Neuronal stem cell (in vitro differentiated cells): Measurements from ENCODE around the gene POLE2.
"Not testable (repeated sequence)": the region's sequence is repeated elsewhere in the genome, so short reads cannot be mapped to it uniquely, and the experiment has no call there.

Experiments
- DNase-seq: peaks from one replicate; pipeline ENCODE4 v3.0.0-alpha.2; 2013; ENCODE audit warnings: low spot score
- H2AFZ ChIP-seq: one replicate; pipeline ENCODE4 v1.6.1; 2013; ENCODE audit warnings: mild to moderate bottlenecking, low read length, inconsistent platforms
- H2AK5ac ChIP-seq: 2 replicates; pipeline ENCODE4 v1.6.1; 2013; ENCODE audit warnings: low read depth, mild to moderate bottlenecking, inconsistent platforms, low read length, moderate library complexity, mixed read lengths
- H2BK120ac ChIP-seq: 2 replicates; pipeline ENCODE4 v1.6.1; 2013; ENCODE audit warnings: low read depth, mild to moderate bottlenecking, inconsistent platforms, low read length, moderate library complexity, mixed read lengths
- H2BK12ac ChIP-seq: one replicate; pipeline ENCODE4 v1.6.1; 2013; ENCODE audit warnings: low read length, inconsistent platforms
- H2BK15ac ChIP-seq: 2 replicates; pipeline ENCODE4 v1.6.1; 2013; ENCODE audit warnings: mild to moderate bottlenecking, low read length, inconsistent platforms, mixed read lengths
- H2BK5ac ChIP-seq: one replicate; pipeline ENCODE4 v1.6.1; 2013; ENCODE audit warnings: inconsistent platforms, mild to moderate bottlenecking, low read length, moderate library complexity
- H3K14ac ChIP-seq: one replicate; pipeline ENCODE4 v1.6.1; 2013; ENCODE audit warnings: low read length, inconsistent platforms
- H3K18ac ChIP-seq: 2 replicates; pipeline ENCODE4 v1.6.1; 2013; ENCODE audit warnings: low read length, inconsistent platforms
- H3K23ac ChIP-seq: 2 replicates; pipeline ENCODE4 v1.6.1; 2013; ENCODE audit warnings: low read depth, mild to moderate bottlenecking, mixed read lengths, low read length, inconsistent platforms; ENCODE audit not compliant: poor library complexity
- H3K27ac ChIP-seq: replicated peaks from 3 replicates; pipeline ENCODE4 v1.5.1; 2013; ENCODE audit warnings: low read length, inconsistent platforms
- H3K27me3 ChIP-seq, 3 experiments: 2 replicates each; pipeline ENCODE4 v1.6.1; 2013; ENCODE audit warnings: low read length in 3 of 3, mild to moderate bottlenecking in 2 of 3, inconsistent platforms in 1 of 3, low read depth in 1 of 3, mixed read lengths in 1 of 3, moderate library complexity in 1 of 3; ENCODE audit not compliant: control insufficient read depth in 3 of 3, insufficient read depth in 3 of 3
- H3K36me3 ChIP-seq, 2 donors: replicated peaks in 1 of 2; 2 replicates each; pipeline ENCODE4 v1.6.1; 2013; ENCODE audit warnings: low read length in 2 of 2; ENCODE audit not compliant: control insufficient read depth in 2 of 2, insufficient read depth in 2 of 2
- H3K4ac ChIP-seq: 2 replicates; pipeline ENCODE4 v1.6.1; 2013; ENCODE audit warnings: inconsistent platforms, mild to moderate bottlenecking, low read length, moderate library complexity
- H3K4me1 ChIP-seq, 2 donors: 1 replicate in 1 of 2; 2 replicates in 1 of 2; pipeline ENCODE4 v1.6.1; 2013; ENCODE audit warnings: low read length in 2 of 2, low read depth in 1 of 2; ENCODE audit not compliant: control insufficient read depth in 2 of 2, insufficient read depth in 1 of 2
- H3K4me2 ChIP-seq: one replicate; pipeline ENCODE4 v1.6.1; 2013; ENCODE audit warnings: mild to moderate bottlenecking, low read length, inconsistent platforms; ENCODE audit not compliant: insufficient read depth, poor library complexity, severe bottlenecking
- H3K4me3 ChIP-seq, 2 donors: 2 replicates each; pipeline ENCODE4 v1.5.1; 2013; ENCODE audit warnings: low read length in 2 of 2, mild to moderate bottlenecking in 2 of 2, inconsistent platforms in 1 of 2, moderate library complexity in 1 of 2
- H3K79me1 ChIP-seq: one replicate; pipeline ENCODE4 v1.6.1; 2013; ENCODE audit warnings: low read depth, mild to moderate bottlenecking, inconsistent platforms, low read length, moderate library complexity
- H3K9ac ChIP-seq: one replicate; pipeline ENCODE4 v1.6.1; 2013; ENCODE audit warnings: mild to moderate bottlenecking, low read depth, low read length, inconsistent platforms; ENCODE audit not compliant: poor library complexity
- H3K9me3 ChIP-seq, 2 donors: replicated peaks in 1 of 2; 2 replicates each; pipeline versions ENCODE3 to v1.6.1; 2013; ENCODE audit warnings: low read length in 2 of 2, mild to moderate bottlenecking in 2 of 2, inconsistent platforms in 1 of 2, low read depth in 1 of 2, mixed read lengths in 1 of 2, moderate library complexity in 1 of 2; ENCODE audit not compliant: control insufficient read depth in 2 of 2, insufficient read depth in 1 of 2
- H4K8ac ChIP-seq: one replicate; pipeline ENCODE4 v1.6.1; 2013; ENCODE audit warnings: low read depth, mild to moderate bottlenecking, inconsistent platforms, low read length, moderate library complexity
- H4K91ac ChIP-seq: one replicate; pipeline ENCODE4 v1.6.1; 2013; ENCODE audit warnings: low read length, low read depth, mild to moderate bottlenecking, inconsistent platforms; ENCODE audit not compliant: poor library complexity
- WGBS, 2 donors: extraction: QIAGEN DNeasy Blood & Tissue Kit; methylation state at CpG; one replicate each; pipeline ENCODE4 v1.1.7; 2013; ENCODE audit warnings: missing lambda C conversion rate in 2 of 2, mixed read lengths in 1 of 2; ENCODE audit not compliant: insufficient read length in 2 of 2, insufficient replicate concordance in 1 of 2; ENCODE audit errors: extremely low coverage in 2 of 2; 5-methylcytosine and 5-hydroxymethylcytosine counted together

Gene POLE2

GRCh38 chr14:49704471-49704870 lies 16.5 kb upstream of the POLE2 start:
- no CpG with 5 or more reads among the region's 4 CpGs for WGBS, 2 donors
- H2AFZ ChIP-seq, H3K4ac ChIP-seq, H2BK120ac ChIP-seq, H4K8ac ChIP-seq, H2BK12ac ChIP-seq, H3K23ac ChIP-seq, H2AK5ac ChIP-seq, H3K18ac ChIP-seq, H3K9ac ChIP-seq, H3K4me3 ChIP-seq, H3K14ac ChIP-seq, H4K91ac ChIP-seq, DNase-seq, H3K9me3 ChIP-seq, H3K27me3 ChIP-seq, H3K79me1 ChIP-seq, H3K4me2 ChIP-seq, H3K27ac ChIP-seq, H3K36me3 ChIP-seq, H2BK15ac ChIP-seq, H3K4me1 ChIP-seq, H2BK5ac ChIP-seq: not testable (repeated sequence)

GRCh38 chr14:49703965-49704364 lies 16.0 kb upstream of the POLE2 start:
- Histone ChIP-seq H3K79me1 (no peaks in the 10 kb centered on the region), H3K4me2 (no peak overlapping the region), H3K9me3 (no peaks in the 10 kb centered on the region), H3K18ac (no peak overlapping the region), H2BK120ac (no peak overlapping the region), H3K27ac (no peak overlapping the region), H3K36me3 (no peaks in the 10 kb centered on the region), H2AK5ac (no peak overlapping the region), H2BK15ac (no peak overlapping the region), H3K9ac (no peak overlapping the region), H2BK12ac (no peak overlapping the region), H2AFZ (no peak overlapping the region), H3K27me3 (no peaks in the 10 kb centered on the region), H3K4me1 (no peaks in the 10 kb centered on the region), H3K23ac (no peak overlapping the region), H4K91ac (no peak overlapping the region), H3K14ac (no peak overlapping the region), H3K4ac (no peak overlapping the region), H3K4me3 (no peak overlapping the region), H2BK5ac (no peak overlapping the region), H4K8ac (no peak overlapping the region)
- no peak for DNase-seq
- no CpG with 5 or more reads among the region's 3 CpGs for WGBS, 2 donors

- Histone ChIP-seq H3K14ac (no peak overlapping the region), H2BK15ac (no peak overlapping the region), H3K9ac (no peak overlapping the region), H3K36me3 (no peaks in the 10 kb centered on the region), H4K91ac (no peak overlapping the region), H2BK12ac (no peak overlapping the region), H2BK120ac (no peak overlapping the region), H3K4ac (no peak overlapping the region), H3K18ac (no peak overlapping the region), H3K27me3 (no peaks in the 10 kb centered on the region), H3K4me3 (no peak overlapping the region), H3K4me1 (no peaks in the 10 kb centered on the region), H3K23ac (no peak overlapping the region), H3K27ac (no peak overlapping the region), H2AK5ac (no peak overlapping the region), H4K8ac (no peak overlapping the region), H2AFZ (no peak overlapping the region), H3K9me3 (no peaks in the 10 kb centered on the region), H3K4me2 (no peak overlapping the region), H3K79me1 (no peaks in the 10 kb centered on the region), H2BK5ac (no peak overlapping the region)
- no CpG with 5 or more reads among the region's 4 CpGs for WGBS, 2 donors
- DNase-seq, result no peak
Observed at GRCh38 chr14:49702725-49703124, 14.7 kb upstream of the POLE2 start.

GRCh38 chr14:49693735-49694124 lies 5.7 kb upstream of the POLE2 start:
- H3K79me1 ChIP-seq, H3K27me3 ChIP-seq, H3K14ac ChIP-seq, H2BK12ac ChIP-seq, H3K36me3 ChIP-seq, DNase-seq, H3K9ac ChIP-seq, H2AFZ ChIP-seq, H4K8ac ChIP-seq, H3K4ac ChIP-seq, H3K27ac ChIP-seq, H2AK5ac ChIP-seq, H3K18ac ChIP-seq, H3K23ac ChIP-seq, H2BK5ac ChIP-seq, H4K91ac ChIP-seq, H2BK120ac ChIP-seq, H2BK15ac ChIP-seq, H3K9me3 ChIP-seq, H3K4me1 ChIP-seq: not testable (repeated sequence)
- no CpG with 5 or more reads among the region's 13 CpGs for WGBS, 2 donors
- H3K4me3 ChIP-seq, result peak overlapping the region in 1 of 2 donors; percentile 45
- peak overlapping the region; percentile 24 for H3K4me2 ChIP-seq
